ENCODE data around the gene TXNIP.

DNA sequence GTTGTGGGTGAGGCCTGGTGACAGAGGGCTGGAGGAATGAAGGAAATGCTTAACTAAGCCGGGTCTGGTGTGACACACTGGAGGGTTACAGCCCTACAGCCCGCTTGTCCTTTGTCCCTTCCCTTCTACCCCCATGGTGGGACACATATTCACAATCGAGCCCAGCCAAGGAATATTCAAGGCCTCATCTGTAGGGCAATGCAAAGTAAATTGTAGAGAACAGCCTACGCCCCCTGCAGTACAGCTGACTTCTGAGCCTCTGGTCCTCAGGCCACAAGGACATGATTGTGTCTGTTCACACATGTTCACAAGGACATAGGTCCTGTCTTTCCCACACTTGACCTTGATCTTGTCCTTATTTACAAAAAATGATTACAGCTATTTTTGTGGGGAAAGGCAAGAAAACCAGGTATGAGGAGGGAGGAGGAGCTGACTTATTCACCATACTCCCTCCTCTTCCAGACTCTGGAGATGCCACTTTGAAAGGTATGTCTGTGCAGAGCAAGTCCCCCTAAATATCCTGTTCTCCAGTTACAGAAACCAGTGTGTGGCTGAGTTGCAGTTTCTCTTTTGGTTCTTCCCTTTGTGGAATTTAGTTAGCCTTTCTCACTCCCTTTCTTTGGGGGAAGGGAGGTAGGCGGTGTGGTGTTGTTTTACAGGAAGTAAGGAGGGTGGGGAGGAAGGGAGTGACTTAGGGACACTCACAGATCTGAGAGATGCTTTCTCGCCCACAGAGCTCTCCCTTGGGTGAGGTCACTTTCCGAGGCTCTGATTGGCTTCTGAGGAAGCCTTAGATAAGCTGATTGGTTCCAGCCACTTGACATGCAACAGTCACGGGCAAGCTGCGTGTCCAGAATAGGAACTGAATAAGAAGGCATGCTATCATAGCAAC lies 17.3 kb downstream of the TXNIP start:
- TF ChIP-seq, protein P1, sequence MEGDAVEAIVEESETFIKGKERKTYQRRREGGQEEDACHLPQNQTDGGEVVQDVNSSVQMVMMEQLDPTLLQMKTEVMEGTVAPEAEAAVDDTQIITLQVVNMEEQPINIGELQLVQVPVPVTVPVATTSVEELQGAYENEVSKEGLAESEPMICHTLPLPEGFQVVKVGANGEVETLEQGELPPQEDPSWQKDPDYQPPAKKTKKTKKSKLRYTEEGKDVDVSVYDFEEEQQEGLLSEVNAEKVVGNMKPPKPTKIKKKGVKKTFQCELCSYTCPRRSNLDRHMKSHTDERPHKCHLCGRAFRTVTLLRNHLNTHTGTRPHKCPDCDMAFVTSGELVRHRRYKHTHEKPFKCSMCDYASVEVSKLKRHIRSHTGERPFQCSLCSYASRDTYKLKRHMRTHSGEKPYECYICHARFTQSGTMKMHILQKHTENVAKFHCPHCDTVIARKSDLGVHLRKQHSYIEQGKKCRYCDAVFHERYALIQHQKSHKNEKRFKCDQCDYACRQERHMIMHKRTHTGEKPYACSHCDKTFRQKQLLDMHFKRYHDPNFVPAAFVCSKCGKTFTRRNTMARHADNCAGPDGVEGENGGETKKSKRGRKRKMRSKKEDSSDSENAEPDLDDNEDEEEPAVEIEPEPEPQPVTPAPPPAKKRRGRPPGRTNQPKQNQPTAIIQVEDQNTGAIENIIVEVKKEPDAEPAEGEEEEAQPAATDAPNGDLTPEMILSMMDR (optimal IDR thresholded peaks at IDR 0.05 in 1 of 3, IDR thresholded peaks at IDR 0.05 in 1 of 3, conservative IDR thresholded peaks at IDR 0.05 in 1 of 3; ENCODE audit: extremely low read depth in 1 of 3, insufficient read depth in 2 of 3, low read length in 3 of 3) = peak; percentile 21 to 51 (median 40)
- TF ChIP-seq EZH2 (IDR thresholded peaks at IDR 0.05; ENCODE audit: low read length) = no peak

Data from keratinocyte (primary cell).